DMS79 (cell line): Measurements from ENCODE around the gene NEURL1.
"Not testable (repeated sequence)": the region's sequence is repeated elsewhere in the genome, so short reads cannot be mapped to it uniquely, and the experiment has no call there.

Experiments
- DNase-seq: peaks from one replicate; lab custom pipeline; 2025; lab: John Stamatoyannopoulos, UW

NEURL1 gene

DNA sequence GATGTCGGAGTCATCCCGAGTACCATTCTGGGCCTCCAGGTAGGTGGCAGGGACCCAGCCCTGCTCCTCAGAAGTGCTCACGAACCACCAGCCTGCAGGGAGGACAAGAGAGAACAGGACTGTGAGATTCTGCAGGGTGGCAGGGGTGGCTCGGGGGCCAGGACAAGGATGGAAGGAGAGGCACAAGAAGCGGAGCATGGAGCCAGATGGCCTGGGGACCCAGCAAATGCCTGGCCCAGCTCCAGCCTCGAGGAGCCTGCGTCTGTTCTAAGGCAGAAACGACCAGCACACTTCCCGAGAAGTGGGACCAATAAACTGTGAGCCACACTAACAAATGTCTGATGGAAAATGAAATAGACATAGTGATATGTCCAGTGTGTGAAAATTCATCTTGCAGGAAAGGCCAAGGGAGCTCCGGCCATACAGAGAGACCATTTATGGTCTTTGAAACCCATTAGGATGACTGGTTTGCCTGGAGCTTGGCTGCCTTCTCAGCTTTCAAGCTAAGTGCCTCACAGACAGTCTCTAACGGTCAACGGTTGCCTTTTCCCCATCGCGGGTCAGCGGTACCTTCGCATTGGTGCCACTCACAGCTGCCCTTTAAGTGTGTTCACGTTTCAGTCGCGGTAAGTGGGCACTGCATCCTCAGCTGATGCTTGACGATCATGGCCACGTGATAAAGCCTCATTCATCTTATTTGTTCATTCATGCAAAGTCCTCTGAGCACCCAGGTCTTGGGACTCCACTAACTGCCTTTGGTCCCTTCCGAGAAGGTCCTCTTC lies 133.8 kb downstream of the NEURL1 start:
- DNase-seq, result peak; percentile 1

GRCh38 chr10:103627893-103628292 lies 134.4 kb downstream of the NEURL1 start:
- no peak for DNase-seq

DNA sequence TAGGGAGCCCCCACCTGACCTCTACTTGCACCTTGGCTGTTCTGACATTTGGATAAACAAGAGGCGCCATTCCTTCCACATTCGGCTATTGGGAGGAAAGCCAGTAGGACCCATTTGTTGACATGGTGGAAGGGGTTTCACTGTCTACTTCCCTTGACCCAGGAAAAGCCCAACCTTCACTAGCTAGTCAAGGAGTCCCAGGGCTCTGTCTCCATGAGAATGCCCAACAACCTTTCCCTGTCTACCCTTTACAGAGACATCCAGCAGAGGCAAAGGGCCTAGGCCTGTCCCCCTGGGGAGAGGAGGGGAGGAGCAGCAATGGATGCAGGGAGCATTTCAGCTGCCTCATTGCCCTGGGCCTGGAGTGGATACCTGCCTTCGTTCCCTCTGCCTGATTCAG lies 136.1 kb downstream of the NEURL1 start:
- DNase-seq, result no peak

DNA sequence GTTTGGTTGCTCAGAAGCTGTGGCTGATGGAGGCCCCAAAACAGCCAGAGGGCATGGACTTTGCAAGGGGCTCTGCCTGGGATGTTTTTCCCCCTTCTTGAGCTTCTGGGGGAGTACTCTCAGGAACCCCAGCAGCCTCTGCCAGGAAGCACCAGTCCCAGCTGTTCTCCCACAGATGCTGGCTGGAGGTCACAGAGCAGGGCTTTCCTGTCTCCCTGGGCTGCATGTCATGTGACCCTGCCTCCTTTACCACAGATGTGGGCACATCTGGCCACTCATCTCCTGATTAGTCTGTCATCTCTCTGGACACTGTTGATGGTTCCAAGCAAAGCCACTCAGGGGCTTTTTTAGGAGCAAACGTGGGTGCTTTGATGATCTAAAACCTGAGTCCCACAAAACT lies 136.7 kb downstream of the NEURL1 start:
- DNase-seq, result no peak

GRCh38 chr10:103632247-103632642 lies 138.7 kb downstream of the NEURL1 start:
- DNase-seq, result no peak

DNA sequence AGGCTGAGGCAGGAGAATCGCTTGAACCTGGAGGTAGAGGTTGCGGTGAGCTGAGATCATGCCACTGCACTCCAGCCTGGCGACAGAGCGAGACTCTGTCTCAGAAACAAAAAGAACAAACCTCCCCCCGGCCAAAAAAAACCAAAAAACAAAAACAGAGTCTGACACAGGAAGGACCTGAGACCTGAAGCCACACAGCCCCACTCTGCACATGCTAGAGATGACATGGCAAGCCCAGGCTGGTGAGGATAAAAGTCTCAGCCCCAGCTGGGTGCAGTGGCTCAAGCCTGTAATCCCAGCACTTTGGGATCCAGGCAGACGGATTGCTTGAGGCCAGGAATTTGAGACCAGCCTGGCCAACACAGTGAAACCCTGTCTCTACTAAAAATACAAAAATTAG lies 139.4 kb downstream of the NEURL1 start:
- DNase-seq, result not testable (repeated sequence)

DNA sequence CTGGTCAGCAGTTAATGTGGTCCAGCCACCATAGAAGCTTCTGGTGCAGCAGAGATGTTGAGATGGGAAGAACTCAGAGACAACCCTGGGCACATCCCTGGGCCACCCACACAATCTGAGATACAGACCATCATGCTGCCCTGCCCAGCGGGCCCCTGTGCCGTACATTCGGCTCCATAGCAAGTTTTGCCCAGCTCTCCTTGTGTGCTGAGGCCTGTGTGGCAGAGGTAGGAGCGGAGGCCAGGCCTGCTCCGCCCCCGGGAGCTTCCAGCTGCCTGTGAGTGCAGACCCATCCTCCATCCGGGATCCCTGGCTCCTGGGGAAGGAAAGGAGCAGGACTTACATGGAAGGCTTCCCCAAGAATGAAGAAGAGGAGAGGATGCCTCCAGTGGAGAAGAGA lies 140.3 kb downstream of the NEURL1 start:
- DNase-seq, result no peak

DNA sequence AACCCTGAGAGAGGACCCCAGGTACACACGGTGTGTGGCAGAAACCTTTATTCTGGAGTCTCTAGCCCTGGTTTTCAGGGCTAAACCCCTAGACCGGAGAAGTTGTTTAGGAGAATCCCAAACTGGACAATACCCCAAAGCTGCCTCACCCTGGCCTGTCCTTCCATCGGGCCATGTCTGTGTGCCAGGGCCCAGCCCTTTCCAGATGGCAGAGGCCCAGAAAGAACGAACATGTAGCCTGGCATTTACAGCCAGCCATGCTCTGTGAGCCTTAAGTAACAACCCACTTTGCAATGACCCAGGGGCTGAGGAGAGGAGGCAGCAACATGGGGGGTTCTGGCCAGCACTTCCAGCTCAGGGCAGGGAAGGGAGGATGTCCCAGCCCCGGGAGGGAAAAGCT lies 142.1 kb downstream of the NEURL1 start:
- no peak for DNase-seq

DNA sequence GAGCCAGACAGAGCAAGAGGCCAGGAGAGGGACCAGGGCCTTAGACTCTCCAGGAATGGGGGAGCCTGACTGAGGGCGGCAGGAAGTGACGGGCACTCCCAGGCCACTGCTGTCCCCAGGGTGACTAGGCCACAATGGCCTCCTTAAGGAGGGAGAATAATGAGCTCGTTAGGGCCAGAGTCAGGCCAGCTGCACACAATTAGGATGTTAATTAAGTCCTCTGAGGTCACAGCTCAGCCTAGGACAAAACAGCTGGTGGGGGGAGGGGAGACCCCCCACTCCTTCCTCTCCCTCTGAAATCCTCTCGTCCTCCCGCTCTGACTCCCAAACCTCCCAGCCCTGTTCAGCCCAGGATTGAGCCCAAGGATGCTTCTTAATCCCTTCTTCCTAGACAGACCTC lies 143.0 kb downstream of the NEURL1 start:
- no peak for DNase-seq

- no peak for DNase-seq
These were observed 143.5 kb downstream of the NEURL1 start for GRCh38 chr10:103637011-103637410.

GRCh38 chr10:103637927-103638557 lies 144.5 kb downstream of the NEURL1 start:
- DNase-seq, result no peak

GRCh38 chr10:103638948-103639347 lies 145.4 kb downstream of the NEURL1 start:
- DNase-seq, result no peak

DNA sequence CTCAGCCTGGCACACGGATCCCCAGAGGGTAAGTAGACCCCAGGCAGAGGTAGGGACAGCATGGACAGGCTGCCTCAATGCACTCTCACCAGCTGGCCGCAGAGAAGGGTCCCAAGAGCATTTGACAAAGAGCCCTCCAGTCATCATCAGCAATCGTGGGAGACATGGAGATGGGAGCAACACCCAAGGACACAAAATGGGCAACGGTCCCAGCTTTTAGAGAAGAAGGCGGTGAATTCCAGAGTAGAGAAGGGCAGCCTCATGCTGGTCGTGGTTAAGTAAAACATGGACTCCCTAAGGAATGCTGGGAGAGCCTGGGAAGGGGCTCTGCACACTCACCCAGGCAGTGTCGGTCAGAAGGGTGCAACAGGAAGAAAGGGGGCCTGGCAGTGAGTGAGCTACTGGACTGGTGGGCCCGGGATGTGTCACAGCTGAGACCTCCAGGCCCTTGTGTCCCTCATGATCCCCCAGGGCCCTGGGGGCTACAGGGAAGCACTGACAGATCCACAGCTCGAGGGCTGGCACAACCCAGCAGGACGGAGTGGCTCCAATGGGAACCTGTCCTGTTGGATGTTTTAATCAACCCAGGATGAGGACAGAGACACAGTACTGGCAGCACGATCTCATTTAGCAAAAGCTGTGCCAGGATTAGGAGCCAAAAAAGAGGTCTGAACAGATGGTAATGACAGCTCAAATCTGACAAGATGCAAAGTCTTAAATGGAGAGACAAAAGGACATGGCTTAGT lies 147.1 kb downstream of the NEURL1 start:
- no peak for DNase-seq

GRCh38 chr10:103641326-103641725 lies 147.8 kb downstream of the NEURL1 start:
- no peak for DNase-seq
